Right lobe of liver (tissue), 6 donors: ENCODE measurements around the gene TBC1D24. TPM values are rescaled to one million over a fixed set of nuclear protein-coding genes. Genes with fewer than 3 reads are reported as not detected.

Source experiments
- ATAC-seq, 4 donors: fragments of 200-7000 bp; cut with Tn5 transposase; one replicate each; pipeline ENCODE4 v1.9.1; 2020; ENCODE audit warnings: mild to moderate bottlenecking in 4 of 4, moderate library complexity in 4 of 4
- DNase-seq, 3 donors: peaks; one replicate each; pipeline ENCODE4 v3.0.0-alpha.2; 2020
- H3K27ac ChIP-seq, 3 donors: fragments of 200-600 bp; one replicate each; pipeline ENCODE4 v1.8.0; 2022
- H3K27me3 ChIP-seq, 2 donors: fragments of 200-600 bp; one replicate each; pipeline ENCODE4 v1.8.0; 2022
- H3K36me3 ChIP-seq, 4 donors: fragments of 200-600 bp; sonication (generic) in 1 of 4; one replicate each; pipeline versions ENCODE4 v1.5.1 to v1.8.0; 2017 to 2022; ENCODE audit warnings: control low read depth in 1 of 4
- H3K4me1 ChIP-seq, 4 donors: fragments of 200-600 bp; sonication (generic) in 1 of 4; one replicate each; pipeline versions ENCODE4 v1.5.1 to v1.8.0; 2017 to 2022; ENCODE audit warnings: control low read depth in 1 of 4
- H3K4me3 ChIP-seq, 3 donors: fragments of 200-600 bp; one replicate each; pipeline ENCODE4 v1.8.0; 2022
- H3K9me3 ChIP-seq, 4 donors: fragments of 200-600 bp; sonication (generic) in 1 of 4; one replicate each; pipeline versions ENCODE4 v1.5.1 to v1.8.0; 2017 to 2022; ENCODE audit warnings: control low read depth in 1 of 4
- CTCF ChIP-seq, 4 donors: fragments of 200-600 bp in 3 of 4; fragments of 450-650 bp in 1 of 4; IDR thresholded peaks; one replicate each; pipeline versions ENCODE4 v1.5.1 to v1.8.0; 2016 to 2022; ENCODE audit warnings: antibody characterized with exemption in 4 of 4, mild to moderate bottlenecking in 2 of 4
- POLR2A ChIP-seq: fragments of 450-650 bp; IDR thresholded peaks from one replicate; pipeline ENCODE4 v1.6.1; 2017; ENCODE audit warnings: antibody characterized with exemption, mild to moderate bottlenecking
- WGBS: methylation state at CpG from one replicate; pipeline ENCODE4 v1.1.6; 2018; ENCODE audit warnings: low coverage, low lambda C conversion rate; ENCODE audit not compliant: insufficient coverage; ENCODE audit errors: missing lambda C conversion rate; 5-methylcytosine and 5-hydroxymethylcytosine counted together
- intact Hi-C, 2 donors: fragments of 100-400 bp; cut with DNase I; formaldehyde crosslinking; loops; one replicate each; pipeline versions ENCODE4 v1.11.2 to v1.14.1; 2022
- total RNA-seq, 6 experiments: library from RNA; depleted of rRNA in 2 of 6; stranded (reverse); fragments of >200 nt in 2 of 6; fragmentation: NEBNext Ultra II Directional in 3 of 6; extraction: Animal tissue kit (Norgen Biotek cat#: 25700) in 3 of 6; gene quantifications; one replicate each; pipeline versions ENCODE4 v1.1.0 to v1.2.4, GENCODE V29; 2016 to 2023
- donor health status: DM: no; HTN: yes; CAD: no.
- donor health status: DM: no; HTN: no; CAD: no.
- donor health status: DM: no; HTN: no; CAD: no.
- donor health status: DM: no; HTN: yes; CAD: no.
- donor health status: DM: no; HTN: yes; CAD: no.

The TBC1D24 gene
- total RNA-seq, 6 experiments from 2014 or later = 14.9 to 22.7 (median 17.5) TPM

- no peak for ATAC-seq
- WGBS = 15% methylated on average over 10 of the region's 14 CpGs
- no peaks in the 10 kb centered on the region for H3K9me3 ChIP-seq
- H3K4me1 ChIP-seq = peaks cover 0 to 50% (median 29%) of the 10 kb centered on the region in 4 donors
- TF ChIP-seq CTCF (IDR thresholded peaks at IDR 0.05) = no peak
- TF ChIP-seq POLR2A = no peak
- DNase-seq = peak in 2 of 3 donors; percentile 36 to 52
- intact Hi-C loops = no loop called here
- H3K27me3 ChIP-seq = no peaks in the 10 kb centered on the region
- H3K4me3 ChIP-seq = peak overlapping the region; percentile 78 to 82 (median 81)
- H3K36me3 ChIP-seq = peaks cover 0 to 6% (median 0%) of the 10 kb centered on the region in 4 donors
- peak overlapping the region; percentile 92 to 94 (median 93) for H3K27ac ChIP-seq
These were observed 40.4 kb downstream of the TBC1D24 start for GRCh38 chr16:2515180-2515851.

GRCh38 chr16:2516391-2517240, 41.7 kb downstream of the TBC1D24 start:
- Histone ChIP-seq H3K36me3 (peaks cover 0 to 6% (median 0%) of the 10 kb centered on the region in 4 donors), H3K27ac (peak overlapping the region; percentile 33 to 92 (median 61)), H3K9me3 (no peaks in the 10 kb centered on the region), H3K27me3 (no peaks in the 10 kb centered on the region), H3K4me3 (peak overlapping the region; percentile 6 to 82 (median 7)), H3K4me1 (peaks cover 0 to 59% (median 31%) of the 10 kb centered on the region in 4 donors)
- intact Hi-C loops = no loop called here
- DNase-seq (peak in 2 of 3 donors; percentile 64 to 65), ATAC-seq (peak in 1 of 4 donors; percentile 1)
- TF ChIP-seq CTCF (IDR thresholded peaks at IDR 0.05) = no peak
- no peak for TF ChIP-seq POLR2A
- 22% methylated on average over 9 of the region's 11 CpGs for WGBS

- no peak overlapping the region for H3K4me3 ChIP-seq
- no peaks in the 10 kb centered on the region for H3K27me3 ChIP-seq
- intact Hi-C loops = no loop called here
- peak in 1 of 3 donors; percentile 50 for DNase-seq
- H3K9me3 ChIP-seq = no peaks in the 10 kb centered on the region
- H3K36me3 ChIP-seq = peaks cover 0 to 8% (median 0%) of the 10 kb centered on the region in 4 donors
- no peak for ATAC-seq
- WGBS = 40% methylated on average over 7 of the region's 12 CpGs
- no peak for TF ChIP-seq CTCF (IDR thresholded peaks at IDR 0.05)
- TF ChIP-seq POLR2A = no peak
- H3K4me1 ChIP-seq = peaks cover 0 to 59% (median 32%) of the 10 kb centered on the region in 4 donors
- H3K27ac ChIP-seq = peak overlapping the region in 2 of 3 donors; percentile 21 to 61
These were observed 43.2 kb downstream of the TBC1D24 start for GRCh38 chr16:2517954-2518605.
